ENCODE measurements around the gene SLC17A2. TPM values are rescaled to one million over a fixed set of nuclear protein-coding genes. Genes with fewer than 3 reads are reported as not detected.

Gene SLC17A2
- total RNA-seq, 4 donors from 2014 or later: not detected

DNA sequence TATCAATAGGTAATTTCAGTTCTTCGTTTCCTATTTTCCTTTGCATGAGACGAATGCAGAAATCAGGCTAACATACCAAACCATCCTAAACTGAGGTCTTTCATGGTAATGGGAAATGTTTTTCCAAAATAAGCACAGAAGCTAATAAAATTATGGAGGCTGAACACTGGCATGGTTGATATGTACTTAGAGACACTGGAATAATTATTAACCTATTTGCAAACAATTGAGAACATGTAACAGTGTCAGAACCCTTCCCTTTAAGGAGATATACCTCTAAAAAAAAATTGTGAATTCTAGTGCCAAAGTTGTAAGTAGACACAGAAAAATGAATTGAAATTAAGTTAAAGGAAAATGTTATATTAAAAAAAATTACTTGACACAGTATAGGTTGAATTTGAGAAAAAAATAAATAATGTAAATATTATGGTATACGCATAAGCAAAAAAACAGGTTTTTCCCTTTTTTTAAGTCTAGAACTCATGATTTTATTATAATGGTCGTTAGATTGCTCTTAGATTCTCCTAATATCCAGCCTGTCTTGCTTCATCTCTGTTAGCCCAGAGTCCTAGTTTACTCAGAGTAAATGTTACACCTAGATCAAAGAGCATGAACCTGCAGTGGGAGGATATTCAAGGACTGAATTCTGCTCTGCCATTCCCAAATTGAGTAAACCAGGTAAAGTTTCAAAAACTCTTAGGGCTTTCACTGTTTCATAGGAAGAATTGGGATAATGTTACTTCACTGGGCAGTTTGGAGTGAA lies 1.7 kb downstream of the SLC17A2 start:
- H3K4me3 ChIP-seq: no peak overlapping the region
- no peaks in the 10 kb centered on the region for H3K27me3 ChIP-seq
- TF ChIP-seq, protein P1, sequence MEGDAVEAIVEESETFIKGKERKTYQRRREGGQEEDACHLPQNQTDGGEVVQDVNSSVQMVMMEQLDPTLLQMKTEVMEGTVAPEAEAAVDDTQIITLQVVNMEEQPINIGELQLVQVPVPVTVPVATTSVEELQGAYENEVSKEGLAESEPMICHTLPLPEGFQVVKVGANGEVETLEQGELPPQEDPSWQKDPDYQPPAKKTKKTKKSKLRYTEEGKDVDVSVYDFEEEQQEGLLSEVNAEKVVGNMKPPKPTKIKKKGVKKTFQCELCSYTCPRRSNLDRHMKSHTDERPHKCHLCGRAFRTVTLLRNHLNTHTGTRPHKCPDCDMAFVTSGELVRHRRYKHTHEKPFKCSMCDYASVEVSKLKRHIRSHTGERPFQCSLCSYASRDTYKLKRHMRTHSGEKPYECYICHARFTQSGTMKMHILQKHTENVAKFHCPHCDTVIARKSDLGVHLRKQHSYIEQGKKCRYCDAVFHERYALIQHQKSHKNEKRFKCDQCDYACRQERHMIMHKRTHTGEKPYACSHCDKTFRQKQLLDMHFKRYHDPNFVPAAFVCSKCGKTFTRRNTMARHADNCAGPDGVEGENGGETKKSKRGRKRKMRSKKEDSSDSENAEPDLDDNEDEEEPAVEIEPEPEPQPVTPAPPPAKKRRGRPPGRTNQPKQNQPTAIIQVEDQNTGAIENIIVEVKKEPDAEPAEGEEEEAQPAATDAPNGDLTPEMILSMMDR (IDR thresholded peaks at IDR 0.05): no peak
- H3K4me1 ChIP-seq: no peaks in the 10 kb centered on the region
- no peak for DNase-seq
- no peaks in the 10 kb centered on the region for H3K36me3 ChIP-seq
- H3K27ac ChIP-seq: no peak overlapping the region
- no peaks in the 10 kb centered on the region for H3K9me3 ChIP-seq

DNA sequence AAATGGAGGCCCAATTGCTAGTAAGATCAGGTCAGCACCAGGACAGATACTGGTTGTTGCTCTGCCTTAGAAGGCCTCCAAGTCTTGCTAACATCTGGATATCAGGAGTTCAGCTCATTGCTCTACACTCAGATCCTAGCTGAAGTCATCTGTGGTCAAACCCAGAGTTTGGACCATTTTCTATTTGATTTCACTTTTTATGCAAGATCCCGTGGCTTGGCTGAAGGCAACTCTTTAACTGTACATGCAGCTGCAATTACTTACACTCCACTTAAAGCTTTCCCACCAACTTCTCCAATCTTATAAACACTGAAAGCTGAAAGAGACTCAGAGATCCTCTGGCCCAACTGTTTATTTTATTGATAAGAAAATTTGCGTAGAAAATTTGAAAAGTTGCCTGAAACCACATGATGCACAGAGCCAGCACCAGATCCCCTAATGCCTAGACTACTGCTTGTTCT lies 2.7 kb downstream of the SLC17A2 start:
- Histone ChIP-seq H3K27me3 (no peaks in the 10 kb centered on the region), H3K4me1 (no peaks in the 10 kb centered on the region), H3K9me3 (no peaks in the 10 kb centered on the region), H3K27ac (no peak overlapping the region), H3K4me3 (no peak overlapping the region), H3K36me3 (no peaks in the 10 kb centered on the region)
- TF ChIP-seq, protein P1 (IDR thresholded peaks at IDR 0.05): no peak
- TF ChIP-seq POLR2A (IDR thresholded peaks at IDR 0.05): no peak
- DNase-seq: no peak

- Histone ChIP-seq H3K4me3 (no peak overlapping the region), H3K9me3 (no peaks in the 10 kb centered on the region), H3K36me3 (no peaks in the 10 kb centered on the region), H3K4me1 (no peaks in the 10 kb centered on the region), H3K27me3 (no peaks in the 10 kb centered on the region), H3K27ac (no peak overlapping the region)
- DNase-seq: no peak
- no peak for TF ChIP-seq POLR2A (IDR thresholded peaks at IDR 0.05)
- TF ChIP-seq, protein P1 (IDR thresholded peaks at IDR 0.05): no peak
Measured at GRCh38 chr6:25927178-25927577, 3.3 kb downstream of the SLC17A2 start.

- Histone ChIP-seq H3K9me3 (no peaks in the 10 kb centered on the region), H3K27ac (no peak overlapping the region), H3K4me1 (no peaks in the 10 kb centered on the region), H3K4me3 (no peak overlapping the region), H3K27me3 (no peaks in the 10 kb centered on the region), H3K36me3 (no peaks in the 10 kb centered on the region)
- TF ChIP-seq POLR2A (IDR thresholded peaks at IDR 0.05): no peak
- TF ChIP-seq, protein P1 (IDR thresholded peaks at IDR 0.05): no peak
- no peak for DNase-seq
Measured at GRCh38 chr6:25925876-25926275, 4.6 kb downstream of the SLC17A2 start.

DNA sequence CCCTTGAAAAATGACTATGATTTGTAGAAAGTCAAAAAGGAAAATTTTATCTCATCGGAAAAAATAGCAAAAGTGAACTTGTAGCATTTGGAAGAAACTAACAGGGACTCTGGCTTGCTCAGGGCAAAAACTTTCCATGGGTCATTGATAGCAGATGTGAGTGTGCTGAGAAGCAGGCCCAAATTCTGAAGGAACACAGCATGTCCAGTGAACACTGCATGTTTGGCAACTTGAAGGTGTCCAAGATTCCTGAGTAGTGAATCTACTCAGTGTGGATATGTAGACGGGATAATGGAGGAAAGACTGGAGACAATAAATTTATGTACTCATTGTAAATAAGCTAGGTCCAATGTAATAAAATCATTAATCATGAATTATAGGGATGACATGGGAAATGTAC lies 8.2 kb downstream of the SLC17A2 start:
- H3K27me3 ChIP-seq: no peaks in the 10 kb centered on the region
- no peak overlapping the region for H3K4me3 ChIP-seq
- H3K9me3 ChIP-seq: no peaks in the 10 kb centered on the region
- H3K36me3 ChIP-seq: no peaks in the 10 kb centered on the region
- TF ChIP-seq POLR2A (IDR thresholded peaks at IDR 0.05): no peak
- TF ChIP-seq, protein P1 (IDR thresholded peaks at IDR 0.05): no peak
- no peaks in the 10 kb centered on the region for H3K4me1 ChIP-seq
- no peak for DNase-seq
- no peak overlapping the region for H3K27ac ChIP-seq

All from Peyer's patch (tissue), 4 donors.